Forelimb muscle (tissue), 1 donor: ENCODE results near the gene NDRG3. TPM values are rescaled to one million over a fixed set of nuclear protein-coding genes. Genes with fewer than 3 reads are reported as not detected.
"Not testable (repeated sequence)": the region's sequence is repeated elsewhere in the genome, so short reads cannot be mapped to it uniquely, and the experiment has no call there.

Source experiments
- DNase-seq: peaks from one replicate; pipeline ENCODE4 v3.0.0-alpha.2; 2013; ENCODE audit warnings: low read depth
- polyA plus RNA-seq: library from polyadenylated mRNA; unstranded; fragments of 120-200 nt; gene quantifications from one replicate; pipeline ENCODE4 v1.2.1, GENCODE V29; 2013; ENCODE audit not compliant: insufficient read length

The NDRG3 gene
- polyA plus RNA-seq, 1 donor, result 13.9 TPM

DNA sequence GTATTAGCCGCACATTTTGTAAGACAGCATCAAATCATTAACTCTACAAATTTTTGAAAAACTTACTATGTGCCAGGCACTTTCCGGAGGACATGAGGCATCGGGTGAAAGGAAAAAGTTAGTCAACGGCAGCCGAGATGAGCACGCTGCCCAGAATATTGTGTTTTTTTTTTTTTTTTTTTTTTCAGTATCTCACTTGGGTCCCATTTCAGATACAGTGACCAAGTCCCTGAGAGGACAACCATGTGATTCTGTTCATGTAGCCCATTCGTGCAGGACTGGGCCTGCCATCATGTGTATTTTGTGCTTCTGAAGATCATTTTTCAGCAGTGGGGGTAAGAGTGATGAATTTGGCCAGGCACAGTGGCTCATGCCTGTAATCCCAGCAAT lies 101.2 kb downstream of the NDRG3 start:
- DNase-seq, result no peak

GRCh38 chr20:36644032-36644705 lies 101.7 kb downstream of the NDRG3 start:
- DNase-seq, result no peak

GRCh38 chr20:36642136-36642535 lies 103.8 kb downstream of the NDRG3 start:
- DNase-seq, result no peak

DNA sequence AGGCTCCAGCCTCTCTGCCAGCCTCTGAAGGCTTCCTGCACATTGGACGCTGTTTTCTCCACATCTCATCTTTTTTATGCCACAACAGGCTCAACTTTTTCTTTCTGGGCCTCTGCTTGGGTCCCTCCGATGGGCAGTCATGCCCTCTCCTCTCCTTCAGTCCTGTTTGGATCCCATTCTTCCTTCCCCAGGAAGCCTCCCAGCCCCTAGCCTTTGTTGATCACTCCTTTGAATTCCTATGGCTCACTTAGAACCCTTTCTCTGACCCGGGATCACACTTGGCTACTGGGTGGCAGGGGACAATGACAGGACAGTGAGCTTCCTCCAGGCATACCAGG lies 104.4 kb downstream of the NDRG3 start:
- DNase-seq, result no peak

- not testable (repeated sequence) for DNase-seq
These were observed 107.0 kb downstream of the NDRG3 start for GRCh38 chr20:36638876-36639400.

DNA sequence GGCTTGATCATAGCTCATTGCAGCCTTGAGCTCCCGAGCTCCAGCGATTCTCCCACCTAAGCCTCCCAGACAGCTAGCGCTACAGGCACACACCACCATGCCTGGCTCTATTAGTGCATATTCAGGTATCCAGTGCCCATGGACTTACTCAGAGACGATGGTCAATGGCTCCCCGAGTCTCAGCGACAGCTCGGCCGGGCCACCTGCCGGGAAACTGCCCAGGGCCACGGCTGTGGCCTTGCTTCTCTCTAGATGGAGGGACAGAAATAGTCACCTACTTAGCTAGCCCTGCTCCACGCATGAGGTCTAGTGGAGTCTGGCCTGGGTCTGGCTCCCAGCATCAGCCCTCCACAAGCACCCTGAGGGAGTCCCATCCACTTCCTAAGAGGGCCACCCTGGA lies 111.5 kb downstream of the NDRG3 start:
- no peak for DNase-seq

GRCh38 chr20:36633285-36633772 lies 112.6 kb downstream of the NDRG3 start:
- no peak for DNase-seq

GRCh38 chr20:36632487-36633284 lies 113.2 kb downstream of the NDRG3 start:
- no peak for DNase-seq

DNA sequence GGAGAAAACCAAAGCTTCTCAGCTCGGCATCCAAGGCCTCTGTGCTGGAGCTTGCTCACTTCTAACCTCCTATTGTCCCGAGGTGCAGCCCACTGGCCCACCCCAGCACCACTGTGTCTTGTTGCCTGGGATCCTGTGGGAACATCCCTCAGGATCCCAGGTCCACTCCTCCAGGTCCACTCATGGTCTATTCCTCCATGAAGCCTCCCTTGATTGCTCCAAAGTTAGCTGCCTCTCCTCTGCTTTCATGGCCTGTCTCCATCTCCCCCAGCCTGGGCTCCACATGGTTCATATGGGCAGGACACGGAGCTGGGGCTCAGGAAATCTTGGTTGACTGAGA lies 113.8 kb downstream of the NDRG3 start:
- DNase-seq, result no peak

DNA sequence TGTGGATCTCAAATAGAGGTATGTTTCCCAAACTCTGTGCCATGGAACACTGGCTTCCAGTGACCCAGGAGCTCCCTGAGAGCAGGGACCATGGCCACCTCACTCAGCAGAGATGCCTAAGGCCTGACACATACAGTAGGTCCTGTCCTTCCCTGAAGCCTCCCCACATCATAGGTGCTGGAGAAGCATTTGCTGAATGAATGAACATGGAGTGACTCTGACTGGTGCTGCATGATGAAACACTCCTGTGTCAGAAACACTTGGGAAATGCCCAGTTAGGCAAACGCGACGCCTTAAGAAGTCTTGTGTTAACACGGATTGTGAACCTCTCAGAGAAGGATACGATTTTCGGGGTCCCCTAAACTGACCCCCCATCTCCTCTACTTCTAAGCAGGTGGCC lies 114.2 kb downstream of the NDRG3 start:
- no peak for DNase-seq

DNA sequence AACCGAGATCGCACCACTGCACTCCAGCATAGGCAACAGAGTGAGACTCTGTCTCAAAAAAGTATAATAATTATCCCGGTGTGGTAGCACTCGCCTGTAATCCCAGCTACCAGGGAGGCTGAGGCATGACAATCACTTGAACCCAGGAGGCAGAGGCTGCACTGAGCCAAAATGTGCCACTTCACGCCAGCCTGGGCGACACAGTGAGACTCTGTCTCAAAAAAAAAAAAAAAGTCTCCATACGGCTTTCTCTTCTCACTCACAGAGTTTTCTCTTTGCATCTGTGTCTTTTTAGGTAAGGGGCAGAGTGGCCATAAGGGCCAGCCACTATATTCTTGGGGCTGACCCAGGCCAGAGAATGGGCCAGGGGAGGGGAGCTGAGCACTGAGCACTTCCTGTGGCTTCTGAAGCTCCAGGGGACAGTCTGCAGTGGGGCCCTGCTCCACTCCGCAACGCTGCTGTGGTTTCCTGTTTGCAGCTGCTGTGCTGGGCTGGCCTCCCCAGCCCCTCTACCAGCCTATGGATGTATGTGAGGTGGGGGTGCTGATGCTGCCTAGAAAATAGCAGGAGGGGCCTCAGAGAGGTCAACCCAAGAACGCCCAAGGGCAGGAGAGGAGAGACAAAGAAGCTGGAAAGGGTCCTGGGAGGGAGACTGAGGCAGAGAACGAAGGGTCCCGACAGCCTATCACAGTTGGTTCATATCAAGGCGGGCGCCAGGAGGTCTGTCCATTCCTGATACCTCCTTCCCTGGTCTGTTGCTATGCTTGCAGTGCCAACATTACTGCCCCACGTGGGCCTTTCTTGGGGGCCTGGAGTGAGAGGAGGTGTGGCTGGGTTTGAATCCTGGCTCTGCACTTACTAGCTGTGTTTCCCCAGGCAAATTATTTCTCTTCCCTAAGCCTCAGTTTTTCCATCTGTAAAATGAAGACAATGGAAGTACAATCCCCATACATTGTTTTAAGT lies 115.9 kb downstream of the NDRG3 start:
- DNase-seq, result no peak

- no peak for DNase-seq
These were observed 117.8 kb downstream of the NDRG3 start for GRCh38 chr20:36628076-36628475.

GRCh38 chr20:36624944-36625324 lies 121.0 kb downstream of the NDRG3 start:
- DNase-seq, result no peak

GRCh38 chr20:36624068-36624943 lies 121.6 kb downstream of the NDRG3 start:
- no peak for DNase-seq

DNA sequence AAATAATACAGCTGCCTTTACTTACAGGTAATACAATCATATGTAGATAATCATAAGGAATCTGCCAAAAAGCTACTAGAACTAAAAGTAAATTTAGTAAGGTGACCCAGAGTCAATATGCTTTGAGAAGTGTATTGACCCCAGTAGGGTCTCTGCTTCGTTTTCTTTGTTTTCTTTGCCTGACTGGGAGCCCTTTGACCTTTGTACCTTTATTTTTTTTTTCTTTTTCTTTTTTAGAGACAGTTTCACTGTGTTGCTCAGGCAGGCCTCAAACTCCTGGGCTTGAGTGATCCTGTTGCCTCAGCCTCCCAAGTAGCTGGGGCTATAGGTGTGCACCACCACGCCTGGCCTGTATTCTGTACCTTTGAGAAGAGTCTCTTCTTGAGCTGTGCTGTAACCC lies 122.4 kb downstream of the NDRG3 start:
- DNase-seq, result no peak

- DNase-seq, result no peak
These were observed 125.0 kb downstream of the NDRG3 start for GRCh38 chr20:36620917-36621316.

DNA sequence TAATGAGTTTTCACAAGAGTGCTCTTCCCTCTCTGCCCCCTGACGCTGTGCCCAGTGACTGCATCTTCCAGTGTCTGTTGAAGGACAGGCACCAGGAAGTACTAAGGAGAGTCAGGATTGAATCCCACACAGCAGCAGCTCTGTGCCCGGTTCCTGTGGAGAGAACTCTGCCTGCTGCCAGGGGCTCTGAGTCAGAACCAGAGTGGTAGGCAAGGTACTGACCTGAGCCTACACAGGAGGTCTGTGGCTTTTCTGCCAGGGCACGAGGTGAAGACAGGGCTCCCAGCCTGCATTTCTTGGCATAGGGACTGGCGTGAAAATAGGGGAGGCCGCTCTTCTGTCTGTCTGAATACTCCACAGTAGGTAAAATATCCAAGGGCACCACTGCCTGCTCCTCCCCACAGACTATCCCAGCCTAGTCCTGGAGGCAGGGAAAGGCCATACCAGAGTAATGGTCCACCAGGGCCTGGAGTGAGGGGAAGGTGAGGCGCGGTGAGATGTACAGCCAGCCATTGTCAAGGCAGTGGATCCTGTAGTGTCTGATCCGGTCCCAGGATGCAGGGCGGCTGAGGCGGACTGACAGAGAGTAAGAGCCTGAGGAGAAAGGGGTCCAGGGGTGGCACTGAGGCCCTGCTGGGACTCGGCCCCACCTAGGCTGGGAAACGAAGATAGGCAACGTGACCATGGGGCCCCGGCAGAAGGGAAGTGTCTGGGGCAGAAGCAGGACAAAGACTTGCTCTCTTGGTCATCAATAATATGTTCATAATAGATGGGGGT lies 130.9 kb downstream of the NDRG3 start:
- DNase-seq, result no peak

DNA sequence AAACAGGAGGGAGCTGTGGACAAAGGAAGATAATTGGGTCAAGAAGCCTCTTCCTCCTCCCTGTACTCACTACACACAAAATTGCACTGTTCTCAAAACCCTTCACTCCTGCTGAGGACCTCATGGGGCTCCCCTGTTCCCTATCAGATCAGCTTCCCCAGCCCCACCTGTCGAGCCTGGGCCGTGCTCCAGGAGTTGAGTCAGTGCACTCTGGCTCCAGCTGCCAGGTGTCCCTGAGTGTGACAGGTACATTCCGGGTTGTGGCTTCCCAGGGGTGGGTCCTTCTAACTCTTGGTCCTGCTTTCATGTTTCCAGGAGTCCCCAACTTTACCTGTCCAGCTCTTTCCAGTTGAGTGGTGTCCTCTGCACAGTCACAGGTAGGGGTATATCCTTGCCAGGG lies 131.9 kb downstream of the NDRG3 start:
- no peak for DNase-seq

- no peak for DNase-seq
These were observed 134.3 kb downstream of the NDRG3 start for GRCh38 chr20:36611625-36612024.

GRCh38 chr20:36608388-36608728 lies 137.5 kb downstream of the NDRG3 start:
- DNase-seq, result not testable (repeated sequence)
